Hepatic stellate cell (primary cell): ENCODE measurements around the gene ATG101.
"Not testable (repeated sequence)": the region's sequence is repeated elsewhere in the genome, so short reads cannot be mapped to it uniquely, and the experiment has no call there.

Experiments used
- DNase-seq: peaks from one replicate; pipeline ENCODE4 v3.0.0; 2011; ENCODE audit warnings: low spot score

The ATG101 gene

DNA sequence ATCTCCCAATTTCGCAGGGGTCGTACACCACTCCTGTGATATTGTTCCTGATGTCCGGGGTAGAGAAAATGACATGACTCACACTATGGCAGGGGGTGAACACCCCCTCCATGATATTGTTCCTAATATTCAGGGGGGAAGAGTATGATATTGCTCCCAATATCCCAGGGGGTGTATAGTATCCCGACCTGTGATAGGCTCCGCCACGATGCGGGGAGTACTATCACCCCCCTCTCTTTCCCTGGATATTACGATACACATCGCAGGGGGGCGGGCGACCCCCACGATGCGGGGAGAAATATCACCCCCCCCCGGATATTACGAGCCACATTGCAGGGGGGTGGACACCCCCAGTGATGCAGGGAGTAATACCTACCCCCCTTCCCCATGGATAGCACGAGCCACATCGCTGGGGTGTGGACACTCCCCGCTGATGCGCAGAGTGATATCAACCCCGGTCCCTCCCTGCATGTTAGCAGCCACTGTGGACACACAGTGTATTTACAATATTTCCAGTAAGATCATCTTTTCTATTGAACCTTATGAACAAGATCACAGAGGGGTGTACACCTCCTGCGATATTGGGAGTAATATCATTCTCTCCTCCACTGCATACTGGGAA is 27.4 kb downstream of the ATG101 start:
- DNase-seq: no peak

DNA sequence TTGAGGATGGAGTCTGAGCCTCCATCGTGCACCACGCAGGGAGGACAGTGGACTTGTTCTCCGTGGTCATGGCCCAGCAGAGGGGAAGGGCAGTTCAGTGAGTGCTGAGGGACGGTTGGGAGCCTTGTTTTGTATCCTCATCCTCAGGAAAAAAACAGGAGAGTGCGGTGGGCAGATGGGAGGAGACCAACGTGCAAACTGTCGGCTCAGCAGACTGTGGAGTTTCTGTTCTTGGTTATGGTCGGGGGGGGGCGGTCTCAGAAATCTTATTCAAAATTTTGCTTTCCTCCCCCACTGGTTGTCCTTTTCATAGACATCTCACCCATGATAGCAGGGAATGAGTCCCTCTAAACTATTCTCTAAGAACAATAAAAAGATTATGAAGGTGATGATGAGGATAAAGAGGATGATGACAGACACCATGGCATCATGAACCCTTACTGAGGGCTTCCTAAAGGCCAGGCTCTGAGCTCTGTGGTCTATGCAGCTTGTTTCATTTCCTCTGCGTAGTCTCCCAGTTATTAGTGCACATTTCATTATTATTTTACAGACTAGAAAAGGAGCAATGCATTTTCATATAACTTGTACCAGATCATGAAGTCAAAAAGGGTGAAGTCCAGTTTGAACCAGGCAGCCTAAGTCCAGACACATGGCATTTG is 34.8 kb downstream of the ATG101 start:
- DNase-seq: not testable (repeated sequence)

DNA sequence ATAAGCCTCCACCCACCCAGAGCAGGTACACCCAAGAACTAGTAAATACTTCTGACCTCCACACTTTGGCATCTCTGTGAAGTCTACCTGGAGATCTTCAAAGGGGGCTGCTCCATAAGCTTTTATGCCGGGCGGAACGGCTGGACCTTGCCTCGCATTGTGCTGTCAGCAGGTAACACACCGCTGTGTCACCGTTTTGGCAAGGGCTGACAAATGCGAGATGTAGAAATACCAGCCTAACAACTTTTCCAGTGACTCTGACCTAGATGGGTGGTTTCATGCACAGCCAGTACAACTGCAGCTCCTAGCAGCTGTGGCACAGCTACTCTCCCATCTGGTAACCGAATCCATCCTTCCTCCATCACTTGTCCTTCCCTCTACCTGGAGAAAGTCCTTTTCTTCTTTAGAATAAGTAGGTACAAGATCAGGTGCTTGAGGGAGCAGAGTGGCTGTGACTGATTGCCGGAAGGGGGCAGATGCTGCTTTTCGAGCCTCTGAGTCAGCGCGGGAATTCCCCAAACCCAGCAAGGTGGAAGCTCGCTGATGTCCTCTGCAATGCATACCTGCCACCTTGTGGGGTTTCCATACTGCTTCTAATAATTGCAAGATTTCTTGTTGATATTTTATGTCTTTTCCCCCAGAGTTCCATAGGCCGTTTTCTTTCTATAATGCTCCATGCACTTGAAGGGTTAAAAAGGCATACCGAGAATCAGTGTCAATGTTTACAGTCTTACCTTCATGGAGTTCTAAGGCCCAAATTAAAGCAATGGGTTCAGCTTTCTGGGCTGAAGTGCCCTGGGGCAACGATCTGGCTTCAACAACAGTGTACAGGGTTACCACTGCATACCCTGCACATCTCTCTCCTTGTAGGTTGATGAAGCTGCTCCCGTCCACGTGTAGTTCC is 46.7 kb downstream of the ATG101 start:
- DNase-seq: not testable (repeated sequence)

DNA sequence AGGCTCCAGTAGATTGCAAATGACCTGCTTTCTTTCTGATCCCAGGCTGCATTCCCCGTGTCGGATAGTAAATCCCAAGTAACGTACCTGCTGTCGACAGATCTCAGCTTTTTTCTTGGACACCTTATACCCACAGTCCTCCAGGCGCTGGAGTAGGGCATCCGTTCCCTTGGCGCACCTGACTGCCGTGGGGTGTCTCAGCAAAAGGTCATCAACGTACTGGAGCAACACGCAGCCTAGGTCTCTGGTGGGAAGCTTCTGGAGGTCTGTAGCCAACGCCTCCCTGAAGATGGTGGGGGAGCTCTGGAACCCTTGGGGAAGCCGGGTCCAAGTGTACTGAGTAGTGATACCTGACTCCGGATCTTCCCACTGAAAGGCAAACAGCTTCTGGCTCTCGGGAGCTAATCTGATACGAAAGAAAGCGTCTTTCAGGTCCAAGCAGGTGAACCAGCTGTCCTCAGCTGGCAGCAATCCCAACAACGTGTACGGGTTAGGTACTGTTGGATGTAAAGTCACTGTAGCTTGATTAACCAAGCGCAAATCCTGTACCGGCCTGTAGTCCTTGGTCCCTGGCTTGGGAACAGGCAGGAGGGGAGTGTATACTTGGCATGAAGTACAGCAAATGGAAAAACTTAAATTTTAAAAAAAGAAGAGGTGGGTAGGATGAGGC is 48.2 kb downstream of the ATG101 start:
- DNase-seq: not testable (repeated sequence)

DNA sequence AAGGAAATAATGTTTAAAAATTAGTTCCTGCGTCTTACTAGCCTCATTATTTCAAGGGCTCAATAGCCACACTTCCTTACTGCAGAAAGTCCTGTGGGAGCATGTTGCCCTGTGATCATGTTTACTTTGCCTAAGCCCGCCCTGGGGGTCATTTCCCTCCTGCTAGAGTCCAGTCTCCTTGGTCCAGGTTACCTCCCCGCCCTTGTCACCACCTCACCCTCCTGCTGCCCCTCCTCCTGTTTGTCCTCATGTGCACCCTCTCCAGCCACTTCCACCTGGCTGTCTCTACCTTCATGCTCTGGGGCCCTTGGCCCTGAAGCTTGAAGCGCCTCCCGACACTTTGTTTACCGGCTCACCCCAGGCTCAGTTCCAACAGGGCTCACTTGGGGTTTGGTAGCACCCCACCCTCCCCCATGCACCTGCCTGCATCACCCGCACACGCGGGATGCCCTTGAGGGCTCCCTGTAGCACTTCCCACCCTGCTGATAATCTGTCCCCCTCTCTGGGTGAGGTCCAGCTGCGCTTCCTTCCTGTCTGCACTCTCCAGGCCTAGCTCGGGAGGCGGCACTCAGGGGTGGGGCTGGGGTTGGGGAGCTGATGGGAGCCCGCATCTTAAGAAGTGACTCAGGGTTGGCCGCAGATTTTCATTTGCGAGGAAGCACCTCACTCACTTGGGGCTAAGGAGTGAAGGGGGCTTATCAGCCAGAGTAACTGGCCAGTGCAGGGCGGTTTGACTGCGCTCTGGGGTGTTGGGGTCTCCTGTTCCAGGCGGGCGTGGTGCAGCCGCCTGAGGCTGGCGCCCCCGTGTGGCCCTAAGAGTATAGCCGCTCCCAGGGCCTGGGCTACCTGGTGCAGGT is 49.8 kb downstream of the ATG101 start:
- no peak for DNase-seq

DNA sequence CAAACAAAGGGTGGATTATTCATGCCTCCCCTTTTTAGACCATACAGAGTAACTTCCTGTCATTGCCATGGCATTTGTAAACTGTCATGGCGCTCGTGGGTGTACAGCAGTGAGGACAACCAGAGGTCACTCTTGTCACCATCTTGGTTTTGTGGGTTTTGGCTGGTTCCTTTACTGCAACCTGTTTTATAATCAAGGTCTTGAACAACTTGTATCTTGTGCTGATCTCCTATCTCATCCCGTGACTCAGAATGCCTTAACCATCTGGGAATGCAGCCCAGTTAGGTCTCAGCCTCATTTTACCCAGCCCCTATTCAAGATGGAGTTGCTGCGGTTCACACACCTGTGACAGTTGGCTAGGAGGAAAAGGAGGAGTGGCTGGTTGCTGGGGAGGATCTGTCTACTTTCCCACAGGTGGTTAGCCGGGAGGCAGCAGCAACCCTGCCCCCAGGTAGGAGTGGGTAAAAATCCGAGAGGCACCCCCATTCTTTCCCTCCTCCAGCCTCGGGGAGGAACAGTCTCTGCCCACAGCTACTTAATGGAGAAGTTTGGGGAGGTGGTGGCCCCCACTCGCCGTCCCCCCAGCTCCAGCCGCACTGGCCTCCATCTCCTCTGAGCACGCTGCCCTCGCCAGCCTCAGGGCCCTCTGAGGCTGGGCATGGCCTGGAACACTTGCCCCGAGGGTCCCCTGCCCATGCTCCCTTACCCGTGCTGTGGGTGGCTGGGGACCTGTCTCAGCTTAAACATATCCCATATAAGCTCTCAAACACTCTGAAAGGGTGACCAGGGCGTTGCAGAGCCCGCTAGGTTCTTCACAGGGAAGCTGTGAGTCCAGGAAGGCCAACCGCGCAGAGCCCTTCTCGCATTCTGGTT is 51.4 kb downstream of the ATG101 start:
- no peak for DNase-seq

DNA sequence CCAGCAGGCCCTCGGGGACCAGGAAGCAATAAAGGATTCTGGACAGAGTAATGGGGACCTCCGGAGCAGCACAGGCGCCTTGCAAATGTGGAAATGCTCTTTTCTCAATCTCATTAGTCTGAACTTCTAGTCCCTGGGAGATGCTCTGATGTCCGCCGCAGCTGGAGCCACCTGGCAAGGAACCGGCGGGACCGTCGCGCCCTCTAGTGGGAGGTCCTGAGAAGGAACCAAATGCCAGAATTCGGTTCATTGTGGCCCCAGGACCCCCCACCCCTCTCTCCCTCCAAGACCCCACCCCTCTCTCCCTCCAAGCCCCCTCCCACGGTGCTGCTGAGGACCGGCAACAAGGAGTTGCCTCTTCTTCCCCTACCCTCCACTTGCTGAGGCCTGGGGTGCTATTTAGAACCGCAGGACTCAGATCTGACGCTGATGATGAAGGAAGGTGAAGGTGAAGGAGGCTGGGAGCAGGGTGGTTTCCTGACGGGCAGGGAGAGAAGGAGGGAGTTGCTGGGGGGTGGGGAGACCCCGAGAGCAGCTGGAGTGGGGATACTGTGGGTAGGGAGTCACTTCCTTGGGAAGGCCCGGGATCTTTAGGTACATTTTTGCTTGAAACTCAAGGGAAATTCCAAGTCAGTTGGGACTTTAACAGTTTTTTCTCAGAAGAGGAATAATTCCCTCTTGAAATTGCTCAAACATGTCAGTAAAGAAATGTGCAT is 52.2 kb downstream of the ATG101 start:
- peak; percentile 72 for DNase-seq

DNA sequence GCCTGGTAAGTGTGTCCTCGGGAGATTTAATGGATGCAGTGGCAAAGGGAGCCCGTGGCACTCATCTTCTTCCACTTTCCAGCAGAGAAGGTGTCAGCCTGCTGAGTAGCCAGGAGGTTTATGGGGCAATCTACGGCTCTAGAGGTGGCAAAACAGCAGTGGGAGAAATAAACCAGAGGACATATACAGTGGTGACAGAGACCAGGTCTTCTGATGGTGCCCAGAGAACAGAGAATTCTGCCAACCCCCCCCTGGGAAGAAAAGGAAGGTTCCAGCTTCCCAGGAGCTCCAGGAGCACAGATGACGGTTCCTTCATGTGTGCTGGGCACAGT is 52.7 kb downstream of the ATG101 start:
- no peak for DNase-seq

DNA sequence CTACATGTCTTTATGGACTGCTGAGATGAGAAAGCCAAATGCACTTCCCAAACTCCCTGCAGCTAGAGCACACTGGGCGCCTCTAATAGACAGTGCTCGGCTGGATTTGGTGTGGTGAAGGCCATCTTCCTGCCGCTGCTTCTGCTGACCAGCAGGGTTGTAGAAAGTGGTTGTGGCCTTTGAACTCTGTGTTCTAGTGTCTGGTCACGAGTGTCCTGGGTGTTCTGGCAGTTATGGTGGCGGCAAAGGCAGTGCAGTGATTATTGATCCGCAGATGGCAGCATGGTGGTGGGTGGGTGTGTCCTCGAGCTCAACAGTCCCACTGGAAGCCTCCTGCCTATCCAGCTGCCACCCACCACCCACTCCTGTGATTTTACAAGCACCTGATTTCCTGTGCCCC is 53.1 kb downstream of the ATG101 start:
- no peak for DNase-seq

DNA sequence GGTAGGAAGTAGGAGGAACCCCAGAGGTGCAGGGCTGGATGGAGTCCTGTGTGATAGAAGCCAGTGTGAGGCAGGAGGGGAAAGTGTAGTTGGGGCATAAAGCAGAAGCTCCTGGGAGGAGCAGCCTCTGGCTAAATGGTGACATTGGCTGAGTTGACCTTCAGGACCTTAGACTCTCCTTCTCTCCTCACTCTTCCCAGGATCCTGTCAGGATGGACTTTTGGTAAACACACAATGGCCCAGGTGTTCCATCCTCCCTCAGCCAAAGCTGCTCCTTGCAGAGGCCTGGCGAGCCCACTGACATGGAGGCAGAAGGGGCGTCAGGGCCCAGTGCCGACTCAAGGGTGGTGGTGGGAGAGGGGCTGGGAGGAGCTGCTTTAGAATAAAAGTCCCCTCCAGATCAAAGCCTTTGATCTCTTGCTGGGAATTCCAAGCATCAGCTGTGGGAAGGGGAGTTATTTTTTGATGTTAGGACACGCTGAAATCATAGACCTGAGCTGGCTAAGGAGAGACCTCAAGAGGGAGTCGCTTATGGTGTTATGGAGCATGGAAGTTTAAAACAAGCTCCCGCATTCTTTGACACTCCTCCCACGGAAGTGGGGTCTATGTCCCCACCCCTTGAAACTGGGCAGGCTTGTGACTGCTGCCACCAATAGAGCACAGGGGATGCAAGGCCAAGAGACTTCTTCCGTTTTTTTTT is 53.9 kb downstream of the ATG101 start:
- no peak for DNase-seq

DNA sequence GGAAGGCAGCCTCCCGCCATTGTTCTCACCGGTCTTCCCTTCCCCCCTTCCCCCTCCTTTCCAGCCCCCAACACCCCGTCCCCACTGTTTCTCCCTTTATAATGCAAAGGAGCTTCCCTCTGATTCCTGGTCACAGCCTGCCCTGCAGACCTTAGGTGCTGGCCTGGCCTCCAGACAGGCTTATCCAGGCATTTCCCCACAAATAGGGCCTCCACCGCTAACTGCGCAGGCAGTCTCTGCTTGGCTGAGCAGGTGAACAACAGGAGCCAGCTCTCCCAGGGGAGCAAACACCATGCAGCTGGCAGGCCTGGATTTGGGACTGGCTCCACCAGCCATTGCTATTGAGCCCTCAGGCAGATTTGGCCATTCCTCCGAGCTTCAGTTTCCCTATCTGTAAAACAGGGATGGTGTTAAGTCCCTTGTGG is 55.7 kb downstream of the ATG101 start:
- no peak for DNase-seq

DNA sequence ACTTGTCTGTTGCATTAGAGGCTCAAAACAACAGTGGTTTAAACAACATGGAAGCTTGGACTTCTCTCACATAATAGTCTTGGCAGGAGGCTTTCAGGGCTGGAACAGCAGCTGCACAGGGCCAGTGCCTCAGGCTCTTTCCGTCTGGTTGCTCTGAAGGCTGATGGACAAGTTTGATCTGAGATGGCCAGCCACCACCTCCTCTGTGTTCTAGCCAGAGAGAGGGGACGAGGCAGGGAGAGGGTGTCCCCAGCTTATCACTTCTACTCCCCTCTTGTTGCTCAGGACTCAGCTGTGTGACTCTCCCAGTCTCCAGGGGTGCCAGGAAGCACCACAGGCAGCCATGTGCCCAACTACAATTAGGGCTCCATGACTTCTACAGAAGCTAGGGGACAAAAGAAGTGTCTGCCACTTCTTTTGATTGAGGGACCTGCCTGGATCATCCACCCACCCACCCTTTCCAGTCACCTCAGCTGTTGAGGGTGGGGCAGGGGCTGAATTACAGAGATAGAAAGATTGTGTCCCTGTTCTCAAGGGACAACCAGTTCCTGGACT is 56.3 kb downstream of the ATG101 start:
- DNase-seq: peak; percentile 4
